AG04449 (cell line): ENCODE data around the gene COL9A3.

Source experiments
- CTCF ChIA-PET: fragments of 350-600 bp; formaldehyde crosslinking; extraction: SDS; loops from one replicate; lab custom pipeline; 2021; ENCODE audit warnings: antibody characterized with exemption; lab: Yijun Ruan, JAX
- POLR2A ChIA-PET: fragments of 400-600, 350-600 bp; formaldehyde crosslinking; extraction: SDS; loops from one replicate; lab custom pipeline; 2020; ENCODE audit warnings: antibody characterized with exemption, inconsistent platforms; lab: Yijun Ruan, JAX
- DNase-seq: peaks from one replicate; pipeline ENCODE4 v3.0.0-alpha.2; 2010; ENCODE audit warnings: low read depth, low spot score
- H3K4me3 ChIP-seq: 2 replicates; pipeline ENCODE4 v1.5.1; 2011; ENCODE audit warnings: low read depth, mild to moderate bottlenecking, control low read depth, low read length
- TF ChIP-seq, protein P1 (sequence below): IDR thresholded peaks from one replicate; pipeline ENCODE4 v1.5.1; 2011; ENCODE audit warnings: mild to moderate bottlenecking, moderate library complexity, low read length, control low read depth, inconsistent platforms; ENCODE audit not compliant: insufficient read depth; ENCODE audit errors: missing control alignments

The COL9A3 gene

DNA sequence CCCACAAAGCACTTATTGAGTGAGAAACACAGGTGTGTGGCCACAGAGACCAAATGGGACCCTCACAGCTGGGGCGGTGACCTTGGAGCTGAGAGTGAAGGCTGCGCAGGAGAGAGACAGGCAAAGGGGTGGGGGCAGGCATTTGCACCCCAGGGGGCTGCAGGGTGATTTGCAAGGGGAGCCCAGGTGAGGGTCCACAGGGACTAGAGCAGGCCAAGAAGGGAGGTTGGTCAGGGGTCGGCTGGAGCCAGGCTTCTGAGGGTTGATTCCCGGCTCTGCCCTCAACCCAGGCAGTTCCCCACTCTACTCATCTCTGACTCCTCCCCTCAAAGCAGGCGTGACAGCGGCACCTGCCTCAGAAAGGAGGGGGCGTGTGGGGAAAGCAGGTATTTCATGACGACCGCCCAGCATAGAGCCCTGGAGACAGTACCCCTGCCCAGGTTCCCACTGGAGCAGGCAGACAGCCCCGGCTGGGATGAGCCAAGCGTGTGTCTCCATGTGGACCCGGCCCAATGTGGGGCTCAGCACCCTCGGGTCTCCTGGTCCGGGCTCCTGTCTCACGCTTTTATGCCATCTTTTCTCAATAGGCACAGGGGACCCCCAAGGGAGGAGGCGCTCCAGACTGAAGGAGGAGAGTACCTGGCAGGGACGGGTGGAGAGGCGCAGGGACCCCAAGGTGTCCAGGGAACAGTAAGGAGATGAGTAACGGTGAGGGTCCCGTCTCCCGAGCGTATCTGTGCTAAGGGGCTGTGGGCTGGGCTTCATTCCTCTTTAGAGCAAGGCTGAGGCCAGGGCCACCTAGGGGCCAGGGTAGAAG is 23.7 kb upstream of the COL9A3 start:
- H3K4me3 ChIP-seq, result no peak overlapping the region
- DNase-seq, result no peak
- CTCF ChIA-PET, result interaction anchor here (0.7 to 10.1 kb wide), 22 partner anchors 10 to 492 kb away, joined by 3 to 262 read pairs (median 6); no protein-coding TSS in a partner anchor
- TF ChIP-seq, protein P1, sequence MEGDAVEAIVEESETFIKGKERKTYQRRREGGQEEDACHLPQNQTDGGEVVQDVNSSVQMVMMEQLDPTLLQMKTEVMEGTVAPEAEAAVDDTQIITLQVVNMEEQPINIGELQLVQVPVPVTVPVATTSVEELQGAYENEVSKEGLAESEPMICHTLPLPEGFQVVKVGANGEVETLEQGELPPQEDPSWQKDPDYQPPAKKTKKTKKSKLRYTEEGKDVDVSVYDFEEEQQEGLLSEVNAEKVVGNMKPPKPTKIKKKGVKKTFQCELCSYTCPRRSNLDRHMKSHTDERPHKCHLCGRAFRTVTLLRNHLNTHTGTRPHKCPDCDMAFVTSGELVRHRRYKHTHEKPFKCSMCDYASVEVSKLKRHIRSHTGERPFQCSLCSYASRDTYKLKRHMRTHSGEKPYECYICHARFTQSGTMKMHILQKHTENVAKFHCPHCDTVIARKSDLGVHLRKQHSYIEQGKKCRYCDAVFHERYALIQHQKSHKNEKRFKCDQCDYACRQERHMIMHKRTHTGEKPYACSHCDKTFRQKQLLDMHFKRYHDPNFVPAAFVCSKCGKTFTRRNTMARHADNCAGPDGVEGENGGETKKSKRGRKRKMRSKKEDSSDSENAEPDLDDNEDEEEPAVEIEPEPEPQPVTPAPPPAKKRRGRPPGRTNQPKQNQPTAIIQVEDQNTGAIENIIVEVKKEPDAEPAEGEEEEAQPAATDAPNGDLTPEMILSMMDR, result no peak
- POLR2A ChIA-PET, result no interaction called here

DNA sequence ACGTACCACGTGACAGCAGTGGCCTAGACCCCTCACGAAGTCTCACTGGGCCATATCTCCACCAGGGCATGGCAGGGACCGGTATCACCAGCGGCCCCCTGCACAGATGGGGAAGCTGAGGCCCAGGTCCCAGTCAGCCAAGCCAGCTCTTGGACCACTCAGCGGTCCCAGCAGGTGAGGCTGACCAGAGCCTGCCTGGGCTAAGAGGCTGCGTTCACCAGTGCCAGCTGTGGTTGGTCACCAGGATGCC is 23.2 kb upstream of the COL9A3 start:
- TF ChIP-seq, protein P1, result no peak
- POLR2A ChIA-PET, result interaction anchor here (2.2 kb wide), 1 partner anchor 22 kb away, joined by 7 read pairs; the partner anchor contains the start of gene COL9A3
- H3K4me3 ChIP-seq, result peak overlapping the region; percentile 47
- CTCF ChIA-PET, result interaction anchor here (0.9 to 10.1 kb wide), 6 partner anchors 12 to 294 kb away, joined by 3 to 262 read pairs (median 4); partner anchors contain the start of gene SLCO4A1
- DNase-seq, result no peak

DNA sequence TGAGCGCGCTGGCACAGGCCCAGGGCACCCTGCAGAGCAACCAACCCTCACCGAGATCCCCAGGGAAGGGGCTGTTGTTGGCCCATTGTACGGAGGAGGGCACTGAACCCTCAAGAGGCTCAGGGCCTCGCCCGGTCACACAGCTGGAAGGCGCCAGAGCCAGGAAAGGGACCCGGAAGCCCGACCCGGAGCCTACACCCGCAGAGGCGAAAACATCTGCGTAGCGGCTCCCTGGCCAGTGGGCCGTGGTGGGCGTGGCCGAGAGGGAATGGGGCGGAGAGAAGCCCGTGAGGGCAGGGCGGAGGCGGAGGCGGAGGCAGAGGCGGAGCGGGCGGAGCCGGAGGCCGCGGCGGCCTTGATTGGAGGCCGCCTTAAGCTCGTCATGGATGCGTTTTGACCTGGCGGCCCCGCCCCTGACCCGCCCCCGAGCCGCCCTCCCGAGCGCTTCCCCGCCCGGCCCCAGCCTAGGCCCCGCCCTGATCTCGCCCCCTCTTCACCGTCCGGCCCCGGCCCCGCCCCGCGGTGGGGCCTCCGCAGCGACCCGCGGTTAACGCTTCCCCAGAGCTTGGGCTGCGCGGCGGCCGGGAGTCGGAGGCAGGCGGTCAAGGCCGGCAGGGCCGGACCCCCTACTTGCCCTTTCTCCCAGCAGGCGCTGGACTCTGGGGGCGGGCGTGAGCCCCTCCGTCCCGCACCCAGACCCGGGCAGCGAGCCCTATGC is 22.7 kb upstream of the COL9A3 start:
- TF ChIP-seq, protein P1, result no peak
- CTCF ChIA-PET, result interaction anchor here (0.9 to 10.1 kb wide), 7 partner anchors 8 to 294 kb away, joined by 3 to 262 read pairs (median 5); partner anchors contain the start of gene SLCO4A1
- POLR2A ChIA-PET, result interaction anchor here (2.2 kb wide), 1 partner anchor 21 kb away, joined by 7 read pairs; the partner anchor contains the start of gene COL9A3
- DNase-seq, result peak; percentile 49
- H3K4me3 ChIP-seq, result peak overlapping the region; percentile 71

DNA sequence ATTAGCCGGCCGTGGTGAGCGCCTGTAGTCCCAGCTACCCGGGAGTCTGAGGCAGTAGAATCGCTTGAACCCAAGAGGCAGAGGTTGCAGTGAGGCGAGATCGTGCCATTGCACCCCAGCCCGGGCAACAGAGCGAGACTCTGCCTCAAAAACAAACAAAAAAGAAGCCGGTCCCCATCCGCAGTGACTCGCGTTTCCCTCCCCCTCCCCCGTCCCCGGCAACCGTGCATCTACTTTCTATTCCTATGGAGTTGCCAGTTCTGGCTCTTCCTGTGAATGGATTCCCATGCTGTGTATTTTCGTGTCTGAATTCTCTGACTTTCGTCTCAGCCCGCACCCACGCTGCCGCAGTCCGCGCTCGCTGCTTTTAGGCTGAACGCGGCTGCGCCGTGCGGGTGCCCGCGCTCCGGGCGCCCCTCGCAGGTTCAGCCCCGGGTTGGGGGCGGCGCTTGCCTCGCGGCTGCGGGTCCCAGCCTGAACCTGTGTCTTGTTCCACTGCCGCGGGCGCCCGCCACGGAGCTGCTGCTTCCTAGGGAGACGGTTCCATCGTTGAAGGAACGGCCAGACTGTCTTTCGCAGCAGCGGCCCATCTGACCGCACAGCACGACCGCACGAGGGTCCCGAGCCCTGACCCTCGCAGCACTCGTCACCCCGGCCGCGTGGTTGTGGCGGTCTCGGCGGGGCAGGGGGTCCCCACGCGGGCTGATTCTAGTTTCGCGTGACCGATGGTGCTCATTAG is 21.7 kb upstream of the COL9A3 start:
- TF ChIP-seq, protein P1, result no peak
- CTCF ChIA-PET, result interaction anchor here (1.2 to 10.1 kb wide), 5 partner anchors 9 to 296 kb away, joined by 5 to 262 read pairs (median 9); no protein-coding TSS in a partner anchor
- POLR2A ChIA-PET, result interaction anchor here (1.1 to 2.2 kb wide), 2 partner anchors 9 to 20 kb away, joined by 3 to 7 read pairs; partner anchors contain the start of gene COL9A3
- peak overlapping the region; percentile 71 for H3K4me3 ChIP-seq
- no peak for DNase-seq

DNA sequence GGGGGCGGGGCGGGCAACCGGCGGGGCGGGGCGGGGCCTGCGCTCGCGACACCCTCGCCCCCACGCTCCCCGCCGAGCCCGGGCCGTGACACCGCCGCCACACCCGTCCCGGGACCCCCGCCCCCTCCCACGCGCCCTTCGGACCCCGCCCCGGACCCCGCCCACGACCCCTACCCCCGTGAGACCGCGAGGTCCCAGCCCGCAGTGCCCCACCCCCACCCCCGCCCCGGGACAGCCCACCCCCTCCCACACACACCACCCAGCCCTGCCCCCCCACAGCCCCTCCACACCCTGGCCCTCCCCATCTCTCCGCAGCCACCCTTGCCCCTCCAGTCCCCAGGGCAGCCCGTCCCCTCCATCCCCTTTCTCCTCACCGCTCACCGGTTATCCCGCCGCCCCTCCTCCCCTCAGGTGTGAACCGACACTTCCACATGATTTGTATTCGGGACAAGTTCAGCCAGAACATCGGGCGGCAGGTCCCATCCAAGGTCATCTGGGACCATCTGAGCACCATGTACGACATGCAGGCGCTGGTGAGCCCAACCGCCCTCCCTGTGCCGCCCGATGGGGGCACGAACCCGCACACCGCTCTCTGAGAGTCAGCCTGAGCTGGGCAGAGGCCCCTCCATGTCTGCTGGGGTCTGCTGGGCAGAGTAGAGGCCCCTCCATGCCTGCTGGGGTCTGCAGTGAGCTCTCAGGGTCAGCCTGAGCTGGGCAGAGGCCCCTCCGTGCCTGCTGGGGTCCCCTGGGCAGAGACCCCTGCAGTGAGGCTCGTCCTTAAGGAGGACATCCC is 20.0 kb upstream of the COL9A3 start:
- peak overlapping the region; percentile 71 for H3K4me3 ChIP-seq
- ChIA-PET CTCF (interaction anchor here (0.7 to 3.1 kb wide), 4 partner anchors 8 to 127 kb away, joined by 3 to 28 read pairs (median 4); no protein-coding TSS in a partner anchor), POLR2A (interaction anchor here (1.0 to 1.2 kb wide), 3 partner anchors 8 to 11 kb away, joined by 3 to 5 read pairs (median 4); partner anchors contain the start of gene OGFR)
- DNase-seq, result no peak
- TF ChIP-seq, protein P1, result no peak
